RWPE2 (cell line): Measurements from ENCODE around the gene TNFRSF14.
A peak's percentile ranks its signal among the peaks of the same experiment; 100 is the strongest.

Experiments
- ATAC-seq: fragments of 200-7000 bp; cut with Tn5 transposase; 3 replicates; pipeline ENCODE4 v1.9.1; 2021; ENCODE audit warnings: low read depth
- DNase-seq: peaks from one replicate; pipeline ENCODE4 v3.0.0-alpha.2; 2020; ENCODE audit warnings: low spot score
- H3K27ac ChIP-seq: fragments of 450-650 bp; 2 replicates; pipeline ENCODE4 v1.5.1; 2017; ENCODE audit warnings: mild to moderate bottlenecking; ENCODE audit not compliant: poor library complexity, severe bottlenecking
- H3K27me3 ChIP-seq: fragments of 250-450 bp; sonication (Bioruptor Pico); 2 replicates; pipeline ENCODE4 v1.5.1; 2021; ENCODE audit warnings: mild to moderate bottlenecking, moderate library complexity; ENCODE audit not compliant: insufficient read depth, poor library complexity, severe bottlenecking
- H3K36me3 ChIP-seq: fragments of 250-450 bp; sonication (Bioruptor Pico); 2 replicates; pipeline ENCODE4 v1.5.1; 2020; ENCODE audit warnings: low read depth, mild to moderate bottlenecking, moderate library complexity
- H3K4me1 ChIP-seq: fragments of 250-450 bp; sonication (Bioruptor Pico); 2 replicates; pipeline ENCODE4 v1.5.1; 2021; ENCODE audit warnings: mild to moderate bottlenecking, moderate library complexity; ENCODE audit not compliant: insufficient read depth, poor library complexity, severe bottlenecking
- H3K4me3 ChIP-seq: fragments of 250-450 bp; sonication (Bioruptor Pico); 2 replicates; pipeline ENCODE4 v1.5.1; 2021; ENCODE audit warnings: mild to moderate bottlenecking, moderate library complexity; ENCODE audit not compliant: severe bottlenecking
- H3K9me3 ChIP-seq: fragments of 250-450 bp; sonication (Bioruptor Pico); 2 replicates; pipeline ENCODE4 v1.5.1; 2021; ENCODE audit warnings: mild to moderate bottlenecking, moderate library complexity; ENCODE audit not compliant: severe bottlenecking
- TF ChIP-seq, protein P1 (sequence below): fragments of 450-650 bp; IDR thresholded peaks from one replicate; pipeline ENCODE4 v1.5.1; 2017; ENCODE audit warnings: mild to moderate bottlenecking, moderate library complexity; ENCODE audit not compliant: poor library complexity, severe bottlenecking

TNFRSF14 gene

GRCh38 chr1:2582391-2582790 lies 26.2 kb downstream of the TNFRSF14 start:
- ATAC-seq (no peak), DNase-seq (no peak)
- no peaks in the 10 kb centered on the region for H3K4me1 ChIP-seq
- H3K36me3 ChIP-seq = no peaks in the 10 kb centered on the region
- TF ChIP-seq, protein P1, sequence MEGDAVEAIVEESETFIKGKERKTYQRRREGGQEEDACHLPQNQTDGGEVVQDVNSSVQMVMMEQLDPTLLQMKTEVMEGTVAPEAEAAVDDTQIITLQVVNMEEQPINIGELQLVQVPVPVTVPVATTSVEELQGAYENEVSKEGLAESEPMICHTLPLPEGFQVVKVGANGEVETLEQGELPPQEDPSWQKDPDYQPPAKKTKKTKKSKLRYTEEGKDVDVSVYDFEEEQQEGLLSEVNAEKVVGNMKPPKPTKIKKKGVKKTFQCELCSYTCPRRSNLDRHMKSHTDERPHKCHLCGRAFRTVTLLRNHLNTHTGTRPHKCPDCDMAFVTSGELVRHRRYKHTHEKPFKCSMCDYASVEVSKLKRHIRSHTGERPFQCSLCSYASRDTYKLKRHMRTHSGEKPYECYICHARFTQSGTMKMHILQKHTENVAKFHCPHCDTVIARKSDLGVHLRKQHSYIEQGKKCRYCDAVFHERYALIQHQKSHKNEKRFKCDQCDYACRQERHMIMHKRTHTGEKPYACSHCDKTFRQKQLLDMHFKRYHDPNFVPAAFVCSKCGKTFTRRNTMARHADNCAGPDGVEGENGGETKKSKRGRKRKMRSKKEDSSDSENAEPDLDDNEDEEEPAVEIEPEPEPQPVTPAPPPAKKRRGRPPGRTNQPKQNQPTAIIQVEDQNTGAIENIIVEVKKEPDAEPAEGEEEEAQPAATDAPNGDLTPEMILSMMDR = no peak
- no peak overlapping the region for H3K4me3 ChIP-seq
- no peaks in the 10 kb centered on the region for H3K9me3 ChIP-seq
- H3K27me3 ChIP-seq = no peaks in the 10 kb centered on the region
- no peak overlapping the region for H3K27ac ChIP-seq

- H3K36me3 ChIP-seq = no peaks in the 10 kb centered on the region
- H3K27ac ChIP-seq = no peak overlapping the region
- no peaks in the 10 kb centered on the region for H3K4me1 ChIP-seq
- no peaks in the 10 kb centered on the region for H3K9me3 ChIP-seq
- DNase-seq = no peak
- no peak for ATAC-seq
- no peak overlapping the region for H3K4me3 ChIP-seq
- H3K27me3 ChIP-seq = no peaks in the 10 kb centered on the region
- TF ChIP-seq, protein P1 = no peak
Measured at GRCh38 chr1:2583331-2583791, 27.2 kb downstream of the TNFRSF14 start.

DNA sequence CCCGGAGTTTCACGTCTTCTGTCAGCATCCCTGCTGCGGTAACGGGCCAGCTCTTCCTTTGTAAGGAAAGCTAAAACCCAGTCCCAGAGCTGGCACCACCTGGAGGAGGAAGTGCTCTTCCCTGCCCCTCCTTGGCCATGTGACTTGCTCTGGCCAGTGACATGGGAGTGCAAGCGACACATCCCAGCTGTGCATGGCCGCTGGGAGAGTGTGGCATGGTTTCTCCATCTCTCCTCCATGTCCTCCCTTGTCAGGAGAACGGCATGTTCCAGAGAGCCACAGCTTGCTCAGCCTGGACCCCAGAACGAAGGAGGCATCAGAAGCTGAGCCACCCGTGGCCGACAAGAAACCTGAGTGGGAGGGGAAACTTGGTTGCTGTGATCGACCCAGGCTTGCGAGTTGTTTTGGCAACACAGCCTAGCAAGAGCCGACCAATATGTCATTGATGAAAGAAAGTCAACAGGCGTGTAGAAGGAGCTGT lies 27.7 kb downstream of the TNFRSF14 start:
- TF ChIP-seq, protein P1 = no peak
- Histone ChIP-seq H3K27ac (no peak overlapping the region), H3K4me3 (no peak overlapping the region), H3K36me3 (no peaks in the 10 kb centered on the region), H3K4me1 (no peaks in the 10 kb centered on the region), H3K9me3 (no peaks in the 10 kb centered on the region), H3K27me3 (no peaks in the 10 kb centered on the region)
- no peak for DNase-seq
- no peak for ATAC-seq

DNA sequence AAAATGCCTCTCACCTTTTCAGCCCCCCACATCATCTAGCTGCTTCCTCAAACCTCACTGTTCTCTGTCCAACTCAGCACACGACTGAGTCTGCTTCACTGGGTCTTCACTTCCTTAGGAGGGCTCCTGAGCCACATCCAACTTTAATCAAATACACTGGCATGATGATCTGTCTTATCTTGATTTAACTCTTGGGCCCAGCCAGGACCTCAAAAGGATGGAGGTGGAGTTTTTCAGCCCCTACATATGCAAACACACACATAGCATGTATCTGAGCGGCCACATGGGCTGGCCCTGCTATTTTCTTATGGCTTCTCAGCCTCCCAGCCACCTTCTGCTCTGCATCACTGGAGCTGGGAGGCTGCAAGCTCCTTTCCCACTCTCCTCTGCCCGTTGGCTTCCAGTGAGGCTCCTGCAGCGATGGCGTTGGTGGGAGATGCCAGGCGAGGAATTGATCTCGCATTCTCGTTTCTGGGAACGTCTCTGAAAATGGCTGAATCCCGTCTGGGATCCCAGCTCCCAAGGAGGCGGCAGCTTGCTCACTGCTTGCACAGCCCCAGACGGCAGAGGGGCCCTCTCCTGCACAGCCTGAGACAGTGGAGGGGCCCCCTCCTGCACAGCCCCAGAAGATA lies 28.6 kb downstream of the TNFRSF14 start:
- DNase-seq (no peak), ATAC-seq (no peak)
- Histone ChIP-seq H3K4me3 (peak overlapping the region; percentile 50), H3K9me3 (no peaks in the 10 kb centered on the region), H3K27ac (no peak overlapping the region), H3K36me3 (no peaks in the 10 kb centered on the region), H3K4me1 (no peaks in the 10 kb centered on the region), H3K27me3 (no peaks in the 10 kb centered on the region)
- TF ChIP-seq, protein P1 = no peak
